ENCODE data around the gene RNF207.

- TF ChIP-seq POLR2A (IDR thresholded peaks at IDR 0.05), result no peak
- TF ChIP-seq CTCF (IDR thresholded peaks at IDR 0.05), result no peak
These were observed 21.7 kb upstream of the RNF207 start for GRCh38 chr1:6184083-6184783.
